NB4 (cell line): ENCODE data around the gene MEGF11.
"Not testable (repeated sequence)": the region's sequence is repeated elsewhere in the genome, so short reads cannot be mapped to it uniquely, and the experiment has no call there.

Experiments used
- DNase-seq: peaks from one replicate; pipeline ENCODE4 v3.0.0; 2010; ENCODE audit warnings: low read depth
- H3K4me3 ChIP-seq: one replicate; pipeline ENCODE4 v1.5.1; 2011; ENCODE audit warnings: mild to moderate bottlenecking, low read depth, low read length, moderate library complexity
- MYC ChIP-seq: IDR thresholded peaks from 2 replicates; pipeline ENCODE4 v1.6.1; 2011; ENCODE audit warnings: low read depth, low read length
- POLR2A ChIP-seq: IDR thresholded peaks from 2 replicates; pipeline ENCODE4 v1.6.1; 2011; ENCODE audit warnings: mild to moderate bottlenecking; ENCODE audit not compliant: insufficient read length; ENCODE audit errors: extremely low read depth
- TF ChIP-seq, protein P1 (sequence below): IDR thresholded peaks from 2 replicates; pipeline ENCODE4 v1.6.1; 2011; ENCODE audit warnings: low read depth, low read length
- TF ChIP-seq, protein P2 (sequence below): IDR thresholded peaks from one replicate; pipeline ENCODE4 v1.5.1; 2012; ENCODE audit warnings: low read depth, low read length

MEGF11 gene

DNA sequence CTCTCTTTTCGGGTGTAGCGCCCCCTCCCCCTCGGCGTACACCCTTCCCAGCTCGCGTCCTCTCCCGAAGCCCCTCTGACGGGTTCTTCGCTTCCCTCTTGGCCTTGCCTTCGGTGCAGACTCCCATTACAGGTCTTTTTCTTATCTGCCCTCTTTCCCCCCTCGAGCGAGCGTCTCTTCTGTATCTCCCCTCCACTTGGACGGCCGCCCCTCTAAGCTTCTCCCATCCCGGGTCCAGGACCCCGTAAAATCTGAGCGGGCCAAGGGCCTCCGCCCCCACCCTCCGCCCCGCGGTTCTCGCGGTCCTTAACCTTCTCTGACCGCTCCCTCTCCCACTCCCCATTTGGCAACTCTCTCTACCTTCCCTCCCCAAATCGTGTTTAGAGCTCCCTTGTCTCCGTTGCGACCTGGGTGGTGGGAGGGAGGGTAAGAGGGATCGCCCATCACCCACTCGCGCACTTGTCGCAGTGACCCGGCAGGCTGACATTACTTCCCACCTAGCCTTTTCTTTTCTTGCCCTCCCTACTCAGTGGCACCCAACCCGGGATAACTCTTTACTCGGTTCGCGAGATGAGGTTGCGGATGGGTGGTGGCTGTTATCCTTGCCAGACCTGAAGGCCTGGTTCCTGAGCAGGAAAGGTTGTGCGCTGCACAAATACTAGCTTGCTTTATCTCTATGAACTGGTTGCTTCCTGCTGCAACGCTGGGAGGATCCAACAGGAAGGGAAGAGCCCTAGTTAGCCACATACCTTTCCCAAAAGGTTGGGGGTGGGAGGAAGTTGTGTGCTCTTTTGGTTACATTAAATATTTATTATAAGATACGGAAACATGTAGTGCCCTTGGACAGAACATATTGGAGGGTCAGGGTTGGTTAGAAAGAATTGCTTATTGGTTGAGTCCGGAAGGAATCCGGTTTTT is 383.3 kb downstream of the MEGF11 start:
- peak overlapping the region; percentile 92 for H3K4me3 ChIP-seq
- DNase-seq: peak; percentile 45
- no peak for TF ChIP-seq POLR2A

DNA sequence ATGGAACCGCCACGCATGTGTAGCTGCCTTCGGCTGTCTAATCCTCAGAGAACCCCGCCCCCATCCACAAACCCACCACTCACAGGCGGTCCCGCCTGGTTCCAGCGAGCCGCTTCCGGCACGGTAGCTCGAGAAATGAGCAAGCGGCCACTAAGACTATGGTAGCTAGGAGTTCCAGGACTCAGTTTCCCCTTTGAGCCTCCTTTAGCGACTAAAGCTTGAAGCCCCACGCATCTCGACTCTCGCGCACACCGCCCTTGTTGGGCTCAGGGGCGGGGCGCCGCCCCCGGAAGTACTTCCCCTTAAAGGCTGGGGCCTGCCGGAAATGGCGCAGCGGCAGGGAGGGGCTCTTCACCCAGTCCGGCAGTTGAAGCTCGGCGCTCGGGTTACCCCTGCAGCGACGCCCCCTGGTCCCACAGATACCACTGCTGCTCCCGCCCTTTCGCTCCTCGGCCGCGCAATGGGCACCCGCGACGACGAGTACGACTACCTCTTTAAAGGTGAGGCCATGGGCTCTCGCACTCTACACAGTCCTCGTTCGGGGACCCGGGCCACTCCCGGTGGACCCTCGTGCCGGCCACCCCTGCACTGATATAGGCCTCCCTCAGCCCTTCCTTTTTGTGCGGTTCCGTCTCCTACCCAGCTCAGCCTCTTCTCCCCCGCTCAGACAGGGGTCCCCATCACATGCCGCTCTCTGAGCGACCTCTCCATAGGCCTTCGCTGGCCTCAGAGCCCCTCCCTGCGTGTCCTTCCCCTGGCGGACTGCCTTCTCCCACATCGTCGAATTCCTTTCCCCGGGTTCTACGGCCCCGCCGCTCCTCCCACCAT is 384.2 kb downstream of the MEGF11 start, which contains the start of gene RAB11A:
TSS of gene RAB11A (plus strand) at position 366 of the 828 bp plus-strand sequence. CDS start at position 461, 95 bp downstream.
- TF ChIP-seq, protein P1, sequence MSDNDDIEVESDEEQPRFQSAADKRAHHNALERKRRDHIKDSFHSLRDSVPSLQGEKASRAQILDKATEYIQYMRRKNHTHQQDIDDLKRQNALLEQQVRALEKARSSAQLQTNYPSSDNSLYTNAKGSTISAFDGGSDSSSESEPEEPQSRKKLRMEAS: peak; percentile 78
- TF ChIP-seq, protein P2, sequence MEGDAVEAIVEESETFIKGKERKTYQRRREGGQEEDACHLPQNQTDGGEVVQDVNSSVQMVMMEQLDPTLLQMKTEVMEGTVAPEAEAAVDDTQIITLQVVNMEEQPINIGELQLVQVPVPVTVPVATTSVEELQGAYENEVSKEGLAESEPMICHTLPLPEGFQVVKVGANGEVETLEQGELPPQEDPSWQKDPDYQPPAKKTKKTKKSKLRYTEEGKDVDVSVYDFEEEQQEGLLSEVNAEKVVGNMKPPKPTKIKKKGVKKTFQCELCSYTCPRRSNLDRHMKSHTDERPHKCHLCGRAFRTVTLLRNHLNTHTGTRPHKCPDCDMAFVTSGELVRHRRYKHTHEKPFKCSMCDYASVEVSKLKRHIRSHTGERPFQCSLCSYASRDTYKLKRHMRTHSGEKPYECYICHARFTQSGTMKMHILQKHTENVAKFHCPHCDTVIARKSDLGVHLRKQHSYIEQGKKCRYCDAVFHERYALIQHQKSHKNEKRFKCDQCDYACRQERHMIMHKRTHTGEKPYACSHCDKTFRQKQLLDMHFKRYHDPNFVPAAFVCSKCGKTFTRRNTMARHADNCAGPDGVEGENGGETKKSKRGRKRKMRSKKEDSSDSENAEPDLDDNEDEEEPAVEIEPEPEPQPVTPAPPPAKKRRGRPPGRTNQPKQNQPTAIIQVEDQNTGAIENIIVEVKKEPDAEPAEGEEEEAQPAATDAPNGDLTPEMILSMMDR: peak; percentile 30
- TF ChIP-seq MYC: peak; percentile 85
- TF ChIP-seq POLR2A: peak; percentile 99
- peak within 1 kb of the TSS; percentile 92 for H3K4me3 ChIP-seq
- peak; percentile 97 for DNase-seq

DNA sequence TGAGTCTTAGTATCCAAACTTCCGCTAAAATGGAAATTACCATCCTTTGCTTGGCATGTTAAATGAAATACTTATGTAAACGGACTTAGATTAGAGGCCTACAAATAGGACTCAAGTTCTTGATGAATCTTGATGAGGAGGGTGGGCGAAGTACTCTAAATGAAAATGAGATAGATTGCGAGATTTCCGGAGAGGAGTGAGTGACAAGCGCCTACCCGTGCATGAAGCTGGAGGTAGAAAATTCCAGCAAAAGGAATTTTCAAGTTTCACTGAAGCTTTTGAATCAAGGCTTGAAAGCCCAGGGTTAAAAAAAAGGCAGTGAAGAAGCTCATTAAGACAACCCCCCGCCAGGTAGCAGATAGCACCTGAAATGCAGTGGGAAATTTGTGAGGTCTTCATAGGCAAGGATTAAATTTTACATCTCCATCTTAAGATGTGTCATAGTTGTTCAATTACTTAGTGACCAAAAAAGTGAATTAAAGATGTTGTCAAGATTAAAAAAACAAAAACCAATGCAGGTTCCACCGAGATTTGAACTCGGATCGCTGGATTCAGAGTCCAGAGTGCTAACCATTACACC is 384.9 kb downstream of the MEGF11 start:
- peak; percentile 6 for DNase-seq
- peak overlapping the region; percentile 92 for H3K4me3 ChIP-seq

DNA sequence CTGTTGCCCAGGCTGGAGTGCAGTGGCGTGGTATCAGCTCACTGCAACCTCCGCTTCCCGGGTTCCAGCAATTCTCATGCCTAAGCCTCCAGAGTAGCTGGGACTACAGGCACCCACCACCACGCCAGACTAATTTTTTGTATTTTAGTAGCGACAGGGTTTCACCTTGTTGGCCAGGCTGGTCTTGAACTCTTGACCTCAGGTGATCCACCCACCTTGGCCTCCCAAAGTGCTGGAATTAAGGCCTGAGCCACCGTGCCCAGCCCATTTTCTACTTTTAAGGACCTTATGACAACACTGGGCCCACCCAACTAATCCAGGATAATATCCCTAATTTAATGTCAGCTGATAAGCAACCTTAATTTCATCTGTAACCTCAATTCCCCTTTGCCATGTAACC is 385.6 kb downstream of the MEGF11 start:
- not testable (repeated sequence) for H3K4me3 ChIP-seq, DNase-seq

More for the DNA sequence above, 384.9 kb downstream of the MEGF11 start:
- TF ChIP-seq, protein P1: no peak
- no peak for TF ChIP-seq POLR2A
- TF ChIP-seq, protein P2: no peak
- no peak for TF ChIP-seq MYC

DNA sequence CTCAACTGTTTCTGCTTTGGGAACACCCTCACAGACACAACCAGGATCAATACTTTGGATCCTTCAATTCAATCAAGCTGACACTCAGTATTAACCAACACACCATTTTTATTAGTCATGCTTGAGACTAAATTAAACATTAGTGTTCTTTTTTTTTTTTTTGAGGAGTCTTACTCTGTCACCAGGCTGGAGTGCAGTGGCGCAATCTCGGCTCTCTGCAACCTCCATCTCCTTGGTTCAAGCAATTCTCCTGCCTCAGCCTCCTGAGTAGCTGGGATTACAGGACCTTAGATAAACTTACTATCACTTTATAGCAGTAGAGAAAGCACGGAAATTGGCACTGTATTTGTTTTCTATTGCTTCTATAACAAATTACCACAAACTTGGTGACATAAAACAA is 386.3 kb downstream of the MEGF11 start:
- no peak overlapping the region for H3K4me3 ChIP-seq
- no peak for DNase-seq
- no peak for TF ChIP-seq POLR2A
- no peak for TF ChIP-seq MYC
- TF ChIP-seq, protein P1: no peak
- TF ChIP-seq, protein P2: no peak

DNA sequence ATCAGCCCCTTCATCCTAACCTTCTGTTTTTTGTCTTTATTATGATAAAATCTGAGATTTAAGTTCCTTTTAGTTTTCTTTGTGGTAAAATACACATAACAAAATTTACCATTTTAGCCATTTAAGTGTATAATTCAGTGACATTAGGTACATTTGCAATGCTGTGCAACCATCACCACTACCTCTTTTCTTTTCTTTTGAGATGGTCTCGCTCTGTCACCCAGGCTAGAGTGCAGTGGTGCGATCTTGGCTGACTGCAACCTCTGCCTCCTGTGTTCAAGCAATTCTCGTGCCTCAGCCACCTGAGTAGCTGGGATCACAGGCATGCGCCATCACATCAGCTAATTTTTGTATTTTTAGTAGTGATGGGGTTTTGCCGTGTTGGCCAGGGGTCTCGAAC is 390.4 kb downstream of the MEGF11 start:
- H3K4me3 ChIP-seq: no peak overlapping the region
- DNase-seq: no peak
- TF ChIP-seq POLR2A: no peak
- no peak for TF ChIP-seq MYC
- TF ChIP-seq, protein P2: no peak
- TF ChIP-seq, protein P1: no peak
